Panc1 (cell line): ENCODE results near the gene ANTXR1. TPM values are rescaled to one million over a fixed set of nuclear protein-coding genes. Genes with fewer than 3 reads are reported as not detected.

ENCODE experiments used
- ATAC-seq: fragments of 200-7000 bp; cut with Tn5 transposase; 2 replicates; pipeline ENCODE4 v1.9.1; 2020; ENCODE audit warnings: mild to moderate bottlenecking, moderate library complexity
- BruUV-seq: library from RNA; stranded (reverse); fragments of 400-500 nt; replicated peaks from 2 replicates; lab custom pipeline; 2021; lab: Mats Ljungman, UMichigan
- CTCF ChIA-PET: fragments of 300-600 bp; sonication (Branson Sonifier 250); formaldehyde crosslinking; loops from one replicate; lab custom pipeline; 2022; ENCODE audit warnings: antibody characterized with exemption; lab: Charles Lee
- POLR2A ChIA-PET: fragments of 300-600 bp; sonication (Branson Sonifier 250); formaldehyde crosslinking; loops from one replicate; lab custom pipeline; 2022; ENCODE audit warnings: antibody characterized with exemption; lab: Charles Lee
- DNase-seq: peaks from one replicate; pipeline ENCODE4 v3.0.0-alpha.2; 2010; ENCODE audit warnings: low read depth, low spot score
- H3K27ac ChIP-seq: 2 replicates; pipeline ENCODE4 v1.5.1; 2011; ENCODE audit warnings: mild to moderate bottlenecking, low read length, inconsistent platforms
- H3K27me3 ChIP-seq: fragments of 200-500 bp; sonication (Bioruptor generic); 2 replicates; pipeline ENCODE4 v1.6.0; 2014; ENCODE audit warnings: low read length, inconsistent platforms; ENCODE audit not compliant: control insufficient read depth, insufficient read depth
- H3K36me3 ChIP-seq: fragments of 200-500 bp; sonication (Bioruptor generic); 2 replicates; pipeline ENCODE4 v1.5.1; 2014; ENCODE audit warnings: inconsistent platforms, mild to moderate bottlenecking, low read length, moderate library complexity; ENCODE audit not compliant: control insufficient read depth, insufficient read depth
- H3K4me1 ChIP-seq: 2 replicates; pipeline ENCODE4 v1.5.1; 2011; ENCODE audit warnings: inconsistent platforms, mild to moderate bottlenecking, low read length, moderate library complexity; ENCODE audit not compliant: control insufficient read depth, insufficient read depth
- H3K4me3 ChIP-seq, 2 experiments: 2 replicates each; pipeline ENCODE4 v1.5.1; 2011 to 2012; ENCODE audit warnings: low read depth in 2 of 2, low read length in 2 of 2, mild to moderate bottlenecking in 2 of 2, inconsistent platforms in 1 of 2, moderate library complexity in 1 of 2
- H3K9me3 ChIP-seq: fragments of 200-500 bp; sonication (Bioruptor generic); 2 replicates; pipeline ENCODE4 v1.5.1; 2014; ENCODE audit warnings: low read depth, mild to moderate bottlenecking, inconsistent platforms, low read length, moderate library complexity; ENCODE audit not compliant: control insufficient read depth, insufficient read depth
- CTCF ChIP-seq: fragments of 450-650 bp; IDR thresholded peaks from 2 replicates; pipeline ENCODE4 v1.5.1; 2017; ENCODE audit warnings: mild to moderate bottlenecking
- POLR2AphosphoS5 ChIP-seq: IDR thresholded peaks from 2 replicates; pipeline ENCODE4 v1.6.1; 2012; ENCODE audit warnings: mild to moderate bottlenecking, low read depth, low read length, moderate library complexity
- REST ChIP-seq, 2 experiments: IDR thresholded peaks; 2 replicates each; pipeline ENCODE4 v1.6.1; 2011 to 2012; ENCODE audit warnings: low read depth in 2 of 2, control low read depth in 1 of 2, low read length in 1 of 2, mild to moderate bottlenecking in 1 of 2, moderate library complexity in 1 of 2; ENCODE audit not compliant: insufficient read depth in 1 of 2
- SIN3A ChIP-seq: IDR thresholded peaks from 2 replicates; pipeline ENCODE4 v1.6.1; 2012; ENCODE audit warnings: low read depth, mild to moderate bottlenecking, low read length, moderate library complexity, borderline replicate concordance; ENCODE audit not compliant: insufficient read depth
- TCF7L2 ChIP-seq: IDR thresholded peaks from 2 replicates; pipeline ENCODE4 v1.6.1; 2011; ENCODE audit warnings: mild to moderate bottlenecking, low read depth, low read length, inconsistent platforms
- in situ Hi-C: cut with HindIII; loops from 2 replicates; pipeline ENCODE4 v1.10.0; 2016; ENCODE audit warnings: low sequenced_read_pairs, low pct_unique_long_range_greater_than_20kb
- intact Hi-C: fragments of 100-400 bp; cut with micrococcal nuclease; formaldehyde crosslinking; loops from one replicate; pipeline ENCODE4 v1.10.0; 2022; ENCODE audit not compliant: unreplicated experiment
- total RNA-seq: library from RNA; stranded (reverse); gene quantifications from one replicate; pipeline ENCODE4 v1.2.1, GENCODE V29; 2021; ENCODE audit not compliant: unreplicated experiment

The ANTXR1 gene
- total RNA-seq, 1 experiment from 2014 or later = 132 TPM

GRCh38 chr2:69157441-69157840 lies 144.5 kb downstream of the ANTXR1 start:
- CTCF ChIA-PET = no interaction called here
- in situ Hi-C loops = no loop called here

GRCh38 chr2:69159986-69160385 lies 147.0 kb downstream of the ANTXR1 start:
- Histone ChIP-seq H3K27ac (peak overlapping the region; percentile 60; the same call in 1 of the 2 replicates), H3K27me3 (no peaks in the 10 kb centered on the region), H3K4me1 (peaks cover 2% of the 10 kb centered on the region), H3K4me3 (no peak overlapping the region), H3K9me3 (no peaks in the 10 kb centered on the region), H3K36me3 (peaks cover 7% of the 10 kb centered on the region)
- CTCF ChIA-PET = no interaction called here
- no TSS peak for BruUV-seq
- ATAC-seq (no peak), DNase-seq (no peak)
- TF ChIP-seq TCF7L2 (no peak), REST (IDR thresholded peaks at IDR 0.05; ENCODE audit: insufficient read depth in 1 of 2, low read depth in 2 of 2, low read length in 1 of 2) (no peak), CTCF (no peak), POLR2AphosphoS5 (no peak), SIN3A (no peak)
- in situ Hi-C loops = no loop called here
- POLR2A ChIA-PET = no interaction called here
- intact Hi-C loops = no loop called here

More at GRCh38 chr2:69157441-69157840, 144.5 kb downstream of the ANTXR1 start:
- DNase-seq (no peak), ATAC-seq (no peak)
- POLR2A ChIA-PET = no interaction called here
- Histone ChIP-seq H3K9me3 (no peaks in the 10 kb centered on the region), H3K36me3 (peaks cover 9% of the 10 kb centered on the region), H3K4me3 (no peak overlapping the region), H3K27ac (no peak overlapping the region), H3K4me1 (peaks cover 2% of the 10 kb centered on the region), H3K27me3 (no peaks in the 10 kb centered on the region)
- TF ChIP-seq REST (IDR thresholded peaks at IDR 0.05; ENCODE audit: insufficient read depth in 1 of 2, low read depth in 2 of 2, low read length in 1 of 2) (no peak), SIN3A (no peak), CTCF (no peak), POLR2AphosphoS5 (no peak), TCF7L2 (no peak)
- intact Hi-C loops = no loop called here
- BruUV-seq = no TSS peak
